ENCODE data around the gene AHI1. TPM values are rescaled to one million over a fixed set of nuclear protein-coding genes. Genes with fewer than 3 reads are reported as not detected.

Gene AHI1
- total RNA-seq, 4 donors from 2014 or later: 9.2 to 16.5 (median 11.7) TPM

GRCh38 chr6:135261872-135262725, 235.4 kb downstream of the AHI1 start:
- intact Hi-C loops (cut with DNase I; ENCODE audit: low total_unique reads): no loop called here
- WGBS, 2 donors: 75 to 77% methylated on average over 15 of the region's 15 CpGs
- no peak overlapping the region for H3K4me3 ChIP-seq (ENCODE audit: low read depth, poor library complexity, severe bottlenecking)
- TF ChIP-seq CTCF (IDR thresholded peaks at IDR 0.05): no peak
- no peak for DNase-seq (ENCODE audit: low spot score in 2 of 2)

- H3K4me3 ChIP-seq (ENCODE audit: low read depth, poor library complexity, severe bottlenecking): no peak overlapping the region
- TF ChIP-seq CTCF (IDR thresholded peaks at IDR 0.05) (no peak), POLR2A (IDR thresholded peaks at IDR 0.05) (no peak)
- intact Hi-C loops (cut with DNase I; ENCODE audit: low total_unique reads): no loop called here
- WGBS, 2 donors: 94 to 96% methylated on average over 4 of the region's 4 CpGs
- no peak for DNase-seq (ENCODE audit: low spot score in 2 of 2)
Observed at GRCh38 chr6:135260612-135261011, 236.9 kb downstream of the AHI1 start.

- 64 to 82% methylated on average over 6 of the region's 6 CpGs for WGBS, 2 donors
- TF ChIP-seq POLR2A (IDR thresholded peaks at IDR 0.05) (no peak), CTCF (IDR thresholded peaks at IDR 0.05) (no peak)
- intact Hi-C loops (cut with DNase I; ENCODE audit: low total_unique reads): no loop called here
- no peak overlapping the region for H3K4me3 ChIP-seq (ENCODE audit: low read depth, poor library complexity, severe bottlenecking)
- DNase-seq (ENCODE audit: low spot score in 2 of 2): no peak
Observed at GRCh38 chr6:135258970-135259369, 238.6 kb downstream of the AHI1 start.

GRCh38 chr6:135257631-135258405, 239.7 kb downstream of the AHI1 start:
- 50 to 68% methylated on average over 2 of the region's 2 CpGs for WGBS, 2 donors
- H3K4me3 ChIP-seq (ENCODE audit: low read depth, poor library complexity, severe bottlenecking): no peak overlapping the region
- no peak for DNase-seq (ENCODE audit: low spot score in 2 of 2)
- intact Hi-C loops (cut with DNase I; ENCODE audit: low total_unique reads): no loop called here
- no peak for TF ChIP-seq POLR2A (IDR thresholded peaks at IDR 0.05)
- no peak for TF ChIP-seq CTCF (IDR thresholded peaks at IDR 0.05)

GRCh38 chr6:135256866-135257265, 240.7 kb downstream of the AHI1 start:
- no peak for TF ChIP-seq POLR2A (IDR thresholded peaks at IDR 0.05)
- TF ChIP-seq CTCF (IDR thresholded peaks at IDR 0.05): no peak
- H3K4me3 ChIP-seq (ENCODE audit: low read depth, poor library complexity, severe bottlenecking): no peak overlapping the region
- intact Hi-C loops (cut with DNase I; ENCODE audit: low total_unique reads): no loop called here
- DNase-seq (ENCODE audit: low spot score in 2 of 2): no peak
- WGBS, 2 donors: 29 to 44% methylated on average over 4 of the region's 4 CpGs
